Bronchial smooth muscle cell (primary cell): ENCODE data around the gene PRSS16. TPM values are rescaled to one million over a fixed set of nuclear protein-coding genes. Genes with fewer than 3 reads are reported as not detected.

Experiments used
- total RNA-seq: library from RNA; depleted of rRNA; stranded (reverse); fragments of >200 nt; gene quantifications from 2 replicates; pipeline ENCODE4 v1.2.1, GENCODE V29; 2014

Gene PRSS16, protein sequence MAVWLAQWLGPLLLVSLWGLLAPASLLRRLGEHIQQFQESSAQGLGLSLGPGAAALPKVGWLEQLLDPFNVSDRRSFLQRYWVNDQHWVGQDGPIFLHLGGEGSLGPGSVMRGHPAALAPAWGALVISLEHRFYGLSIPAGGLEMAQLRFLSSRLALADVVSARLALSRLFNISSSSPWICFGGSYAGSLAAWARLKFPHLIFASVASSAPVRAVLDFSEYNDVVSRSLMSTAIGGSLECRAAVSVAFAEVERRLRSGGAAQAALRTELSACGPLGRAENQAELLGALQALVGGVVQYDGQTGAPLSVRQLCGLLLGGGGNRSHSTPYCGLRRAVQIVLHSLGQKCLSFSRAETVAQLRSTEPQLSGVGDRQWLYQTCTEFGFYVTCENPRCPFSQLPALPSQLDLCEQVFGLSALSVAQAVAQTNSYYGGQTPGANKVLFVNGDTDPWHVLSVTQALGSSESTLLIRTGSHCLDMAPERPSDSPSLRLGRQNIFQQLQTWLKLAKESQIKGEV
- total RNA-seq, result not detected in 2 replicates

DNA sequence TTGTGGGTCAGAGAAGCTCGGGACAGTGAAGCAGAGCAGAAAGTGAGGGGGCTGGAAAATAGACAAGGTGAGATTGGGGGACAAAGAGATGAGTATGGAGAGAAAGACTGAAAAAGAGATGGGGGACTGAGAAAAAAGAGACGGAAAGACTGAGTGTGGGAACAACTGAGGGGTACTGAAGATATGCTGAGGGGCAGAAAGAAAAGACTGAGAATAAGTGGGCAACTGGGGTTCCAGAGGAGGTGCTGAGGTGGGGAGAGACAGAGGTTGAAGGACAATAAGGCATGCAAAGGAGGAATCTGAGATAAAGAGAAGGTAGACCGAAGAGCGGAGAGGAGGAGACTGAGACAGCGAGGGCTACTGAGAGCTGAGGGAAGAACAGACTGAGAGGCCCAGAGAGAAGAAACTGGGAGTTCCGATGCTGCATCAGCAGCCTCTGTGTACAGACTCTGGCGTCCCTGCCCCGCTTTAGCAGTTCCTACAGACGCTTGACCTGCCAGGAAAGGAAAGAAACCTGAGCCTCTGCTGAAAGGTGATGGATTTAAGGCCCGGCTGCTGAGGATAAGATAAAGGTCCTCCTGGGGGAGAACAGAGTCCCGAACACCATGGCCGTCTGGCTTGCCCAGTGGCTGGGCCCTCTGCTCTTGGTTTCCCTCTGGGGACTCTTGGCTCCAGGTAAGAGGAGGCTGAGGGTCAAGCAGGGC lies at the start of gene PRSS16:
TSS of gene PRSS16 (plus strand) at position 569 of the 704 bp plus-strand sequence. CDS start at position 606, 37 bp downstream.

Other genes with a start within 250 kb of the PRSS16 start
- not detected in 2 replicates for gene POM121L2, start 64.6 kb downstream of the PRSS16 start, total RNA-seq
- 0.79 and 1.0 TPM in 2 replicates for gene ZNF391, start 141.1 kb downstream of the PRSS16 start, total RNA-seq
- 6.9 and 9.6 TPM in 2 replicates for gene ZNF184, start 225.4 kb downstream of the PRSS16 start, total RNA-seq